Osteoblast (primary cell): Measurements from ENCODE around the gene FAM168B. TPM values are rescaled to one million over a fixed set of nuclear protein-coding genes. Genes with fewer than 3 reads are reported as not detected.
A peak's percentile ranks its signal among the peaks of the same experiment; 100 is the strongest.

ENCODE experiments used
- DNase-seq: peaks from one replicate; pipeline ENCODE4 v3.0.0; 2011; ENCODE audit warnings: low spot score, mixed read lengths; ENCODE audit not compliant: insufficient read length; ENCODE audit errors: missing footprints
- H2AFZ ChIP-seq: 2 replicates; pipeline ENCODE4 v1.6.0; 2011; ENCODE audit warnings: mild to moderate bottlenecking, low read length
- H3K27ac ChIP-seq: 2 replicates; pipeline ENCODE4 v1.5.1; 2011; ENCODE audit warnings: mild to moderate bottlenecking, low read depth, low read length, moderate library complexity
- H3K27me3 ChIP-seq: 2 replicates; pipeline ENCODE4 v1.6.0; 2012; ENCODE audit warnings: mild to moderate bottlenecking, control low read depth, inconsistent platforms, low read length, moderate library complexity; ENCODE audit not compliant: insufficient read depth
- H3K36me3 ChIP-seq: 2 replicates; pipeline ENCODE4 v1.5.1; 2011; ENCODE audit warnings: mild to moderate bottlenecking, low read length, control low read depth, moderate library complexity; ENCODE audit not compliant: insufficient read depth
- H3K4me1 ChIP-seq: 2 replicates; pipeline ENCODE4 v1.5.1; 2011; ENCODE audit warnings: mild to moderate bottlenecking, low read length, control low read depth, moderate library complexity; ENCODE audit not compliant: insufficient read depth
- H3K4me2 ChIP-seq: 2 replicates; pipeline ENCODE4 v1.6.0; 2011; ENCODE audit warnings: mild to moderate bottlenecking, low read length; ENCODE audit not compliant: insufficient read depth
- H3K4me3 ChIP-seq: fragments of 200-600 bp; sonication (generic); 3 replicates; pipeline ENCODE4 v1.5.1; 2012; ENCODE audit warnings: mild to moderate bottlenecking, low read length, inconsistent platforms; ENCODE audit not compliant: insufficient read depth
- H3K79me2 ChIP-seq: 2 replicates; pipeline ENCODE4 v1.6.0; 2012; ENCODE audit warnings: mild to moderate bottlenecking, low read length, control low read depth, inconsistent platforms; ENCODE audit not compliant: insufficient read depth
- H3K9me3 ChIP-seq: 2 replicates; pipeline ENCODE4 v1.5.1; 2011; ENCODE audit warnings: low read depth, low read length, control low read depth
- H4K20me1 ChIP-seq: 2 replicates; pipeline ENCODE4 v1.6.0; 2012; ENCODE audit warnings: mild to moderate bottlenecking, low read length, control low read depth; ENCODE audit not compliant: insufficient read depth
- total RNA-seq: library from RNA; depleted of rRNA; stranded (reverse); fragments of >200 nt; gene quantifications from 2 replicates; pipeline ENCODE4 v1.2.3, GENCODE V29; 2012
- TF ChIP-seq, protein P1 (sequence below): IDR thresholded peaks from 2 replicates; pipeline ENCODE4 v1.5.1; 2011; ENCODE audit warnings: mild to moderate bottlenecking, low read depth, low read length, moderate library complexity; ENCODE audit errors: extremely low read depth

The FAM168B gene
- total RNA-seq, 1 donor = 117 TPM

DNA sequence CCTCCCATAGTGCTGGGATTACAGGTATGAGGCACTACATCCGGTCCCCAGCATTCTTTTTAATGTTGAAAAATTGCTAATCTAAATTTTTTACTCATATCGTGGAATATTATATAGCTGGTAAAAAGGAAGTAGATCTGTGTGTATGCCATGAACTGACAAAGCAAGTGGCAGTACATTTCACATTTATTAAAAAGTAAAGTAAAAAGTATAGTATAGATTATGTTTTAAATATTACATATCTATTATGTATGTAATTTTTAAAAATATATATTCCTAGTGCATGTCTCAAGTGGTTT is 37.0 kb upstream of the FAM168B start:
- H3K79me2 ChIP-seq = peaks cover 44% of the 10 kb centered on the region
- H3K9me3 ChIP-seq = no peaks in the 10 kb centered on the region
- H3K27ac ChIP-seq = no peak overlapping the region
- peaks cover 72% of the 10 kb centered on the region for H3K36me3 ChIP-seq
- DNase-seq = no peak
- no peak overlapping the region for H3K4me2 ChIP-seq
- TF ChIP-seq, protein P1, sequence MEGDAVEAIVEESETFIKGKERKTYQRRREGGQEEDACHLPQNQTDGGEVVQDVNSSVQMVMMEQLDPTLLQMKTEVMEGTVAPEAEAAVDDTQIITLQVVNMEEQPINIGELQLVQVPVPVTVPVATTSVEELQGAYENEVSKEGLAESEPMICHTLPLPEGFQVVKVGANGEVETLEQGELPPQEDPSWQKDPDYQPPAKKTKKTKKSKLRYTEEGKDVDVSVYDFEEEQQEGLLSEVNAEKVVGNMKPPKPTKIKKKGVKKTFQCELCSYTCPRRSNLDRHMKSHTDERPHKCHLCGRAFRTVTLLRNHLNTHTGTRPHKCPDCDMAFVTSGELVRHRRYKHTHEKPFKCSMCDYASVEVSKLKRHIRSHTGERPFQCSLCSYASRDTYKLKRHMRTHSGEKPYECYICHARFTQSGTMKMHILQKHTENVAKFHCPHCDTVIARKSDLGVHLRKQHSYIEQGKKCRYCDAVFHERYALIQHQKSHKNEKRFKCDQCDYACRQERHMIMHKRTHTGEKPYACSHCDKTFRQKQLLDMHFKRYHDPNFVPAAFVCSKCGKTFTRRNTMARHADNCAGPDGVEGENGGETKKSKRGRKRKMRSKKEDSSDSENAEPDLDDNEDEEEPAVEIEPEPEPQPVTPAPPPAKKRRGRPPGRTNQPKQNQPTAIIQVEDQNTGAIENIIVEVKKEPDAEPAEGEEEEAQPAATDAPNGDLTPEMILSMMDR = no peak
- no peaks in the 10 kb centered on the region for H3K27me3 ChIP-seq
- H4K20me1 ChIP-seq = peaks cover 3% of the 10 kb centered on the region
- H3K4me3 ChIP-seq = no peak overlapping the region
- H3K4me1 ChIP-seq = no peaks in the 10 kb centered on the region
- H2AFZ ChIP-seq = no peak overlapping the region

DNA sequence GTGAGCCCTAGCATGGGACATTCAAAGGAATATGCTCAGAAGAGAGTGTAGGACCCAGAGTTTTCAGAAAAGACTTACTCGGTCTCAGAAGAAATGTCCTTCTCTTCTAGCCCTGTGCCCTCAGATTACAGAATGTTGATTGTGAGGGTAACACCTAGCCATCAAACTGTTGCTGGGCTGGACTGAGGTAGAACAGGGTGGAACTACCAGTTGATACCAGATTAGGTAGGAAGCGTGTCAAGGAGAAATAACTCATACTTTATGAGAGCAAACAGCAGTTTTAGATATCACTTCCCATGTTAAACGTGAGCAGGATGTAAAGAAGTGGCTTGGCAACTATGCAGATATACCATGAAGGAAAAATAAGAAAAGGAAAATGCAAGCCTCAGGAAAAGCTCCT is 34.7 kb upstream of the FAM168B start:
- H3K27ac ChIP-seq = no peak overlapping the region
- H3K4me1 ChIP-seq = no peaks in the 10 kb centered on the region
- H4K20me1 ChIP-seq = peaks cover 10% of the 10 kb centered on the region
- TF ChIP-seq, protein P1 = no peak
- no peak overlapping the region for H3K4me3 ChIP-seq
- peak; percentile 38 for DNase-seq
- H3K36me3 ChIP-seq = peaks cover 73% of the 10 kb centered on the region
- no peak overlapping the region for H3K4me2 ChIP-seq
- H3K27me3 ChIP-seq = no peaks in the 10 kb centered on the region
- H2AFZ ChIP-seq = no peak overlapping the region
- H3K9me3 ChIP-seq = no peaks in the 10 kb centered on the region
- H3K79me2 ChIP-seq = peaks cover 61% of the 10 kb centered on the region

- TF ChIP-seq, protein P1 = no peak
- Histone ChIP-seq H3K36me3 (peaks cover 73% of the 10 kb centered on the region), H3K9me3 (no peaks in the 10 kb centered on the region), H4K20me1 (peaks cover 10% of the 10 kb centered on the region), H2AFZ (no peak overlapping the region), H3K27ac (no peak overlapping the region), H3K4me2 (no peak overlapping the region), H3K27me3 (no peaks in the 10 kb centered on the region), H3K4me1 (no peaks in the 10 kb centered on the region), H3K79me2 (peaks cover 65% of the 10 kb centered on the region), H3K4me3 (no peak overlapping the region)
- DNase-seq = no peak
Observed at GRCh38 chr2:131127076-131127475, 33.8 kb upstream of the FAM168B start.

DNA sequence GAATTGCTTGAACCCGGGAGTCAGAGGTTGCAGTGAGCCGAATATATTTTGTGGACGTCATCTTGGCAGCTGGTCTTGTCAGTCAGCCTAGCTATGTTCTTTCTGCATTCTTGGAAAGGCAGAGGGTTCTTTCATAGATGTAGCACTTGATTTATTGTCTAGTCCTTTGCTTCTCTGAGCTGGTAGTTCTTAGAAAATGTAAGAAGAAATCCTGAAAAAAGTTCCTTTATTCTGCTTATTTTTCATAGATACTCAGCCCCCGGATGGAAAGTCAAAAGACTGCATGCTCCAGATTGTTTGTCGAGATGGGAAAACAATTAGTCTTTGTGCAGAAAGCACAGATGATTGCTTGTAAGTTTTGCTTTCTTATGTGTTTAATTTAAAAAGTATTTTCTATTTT is 33.2 kb upstream of the FAM168B start:
- Histone ChIP-seq H3K4me3 (no peak overlapping the region), H3K4me2 (no peak overlapping the region), H3K79me2 (peaks cover 70% of the 10 kb centered on the region), H4K20me1 (peaks cover 13% of the 10 kb centered on the region), H3K36me3 (peaks cover 73% of the 10 kb centered on the region), H3K4me1 (no peaks in the 10 kb centered on the region), H3K27me3 (no peaks in the 10 kb centered on the region), H2AFZ (no peak overlapping the region), H3K9me3 (no peaks in the 10 kb centered on the region), H3K27ac (no peak overlapping the region)
- TF ChIP-seq, protein P1 = no peak
- no peak for DNase-seq
